BLaER1 treated with 17β-estradiol and CSF1 and Interleukin-3, amounts not matched to agents 10 nM and 100 nM (cell line): ENCODE measurements around the gene LRRC45.
A peak's percentile ranks its signal among the peaks of the same experiment; 100 is the strongest.

Source experiments
- H3K27ac ChIP-seq, 11 experiments: shearing (Covaris generic); formaldehyde crosslinking; 2 replicates each; pipeline ENCODE4 v1.8.1; 2022
- H3K27me3 ChIP-seq, 11 experiments: shearing (Covaris generic); formaldehyde crosslinking; 2 replicates each; pipeline ENCODE4 v1.8.1; 2022
- H3K36me3 ChIP-seq, 11 experiments: shearing (Covaris generic); formaldehyde crosslinking; 2 replicates each; pipeline ENCODE4 v1.8.1; 2022
- H3K4me1 ChIP-seq, 10 experiments: shearing (Covaris generic); formaldehyde crosslinking; 2 replicates each; pipeline ENCODE4 v1.8.1; 2022
- H3K4me2 ChIP-seq, 11 experiments: shearing (Covaris generic); formaldehyde crosslinking; 2 replicates each; pipeline ENCODE4 v1.8.1; 2022
- H3K4me3 ChIP-seq, 10 experiments: shearing (Covaris generic); formaldehyde crosslinking; 2 replicates each; pipeline ENCODE4 v1.8.1; 2022
- H3K9ac ChIP-seq, 11 experiments: shearing (Covaris generic); formaldehyde crosslinking; 2 replicates each; pipeline ENCODE4 v1.8.1; 2022
- H3K9me3 ChIP-seq, 11 experiments: shearing (Covaris generic); formaldehyde crosslinking; replicated peaks in 1 of 11; 2 replicates each; pipeline ENCODE4 v1.8.1; 2022
- H4K20me1 ChIP-seq, 11 experiments: shearing (Covaris generic); formaldehyde crosslinking; 2 replicates each; pipeline ENCODE4 v1.8.1; 2022
- Cebpa-rat ChIP-seq, 11 experiments: shearing (Covaris generic); IDR thresholded peaks; 2 replicates each; pipeline ENCODE4 v1.8.1; 2022

The LRRC45 gene

DNA sequence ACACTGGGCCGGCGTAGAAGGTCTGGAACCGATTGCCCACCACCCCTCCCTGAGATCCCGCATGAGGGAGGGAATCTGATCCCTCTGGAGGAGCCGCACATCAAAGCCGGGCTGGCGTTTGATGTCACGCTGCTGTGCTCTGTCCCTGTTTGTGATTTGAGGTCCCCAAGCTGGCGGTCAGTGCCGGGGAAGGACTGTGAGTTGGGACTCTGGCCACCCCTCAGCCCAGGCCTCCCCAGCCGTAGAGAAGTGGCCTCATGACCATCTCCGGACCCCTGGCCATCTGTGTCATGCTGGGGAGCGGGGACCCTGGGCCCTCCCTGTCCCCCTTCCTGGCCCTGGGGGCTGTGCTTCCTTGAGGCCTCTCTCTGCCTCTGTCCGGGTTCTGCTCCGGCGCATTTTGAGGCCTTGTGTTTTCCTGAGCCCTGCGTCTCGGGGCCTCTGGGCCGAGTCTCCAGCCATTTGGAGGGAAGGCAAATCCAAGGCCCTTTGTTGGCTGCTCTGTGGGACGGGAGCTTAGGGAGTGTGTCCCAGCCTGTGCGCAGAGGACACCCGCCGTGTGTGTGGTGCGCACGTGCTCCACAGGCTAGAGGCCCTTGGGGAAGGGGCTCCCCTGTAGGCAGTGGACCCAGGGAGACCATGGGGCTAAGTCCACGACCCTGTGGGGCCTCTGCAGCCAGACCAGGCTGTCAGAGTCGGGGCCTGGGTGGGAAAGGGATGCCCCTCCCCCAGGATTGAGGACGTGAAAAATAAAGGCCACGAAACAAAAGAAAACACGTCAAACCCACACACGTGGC is 30.6 kb upstream of the LRRC45 start:
- TF ChIP-seq Cebpa-rat (IDR thresholded peaks at IDR 0.05): no peak
- H3K4me3 ChIP-seq: no peak overlapping the region
- H3K27me3 ChIP-seq: peaks cover 0 to 6% (median 0%) of the 10 kb centered on the region in 11 experiments; a peak in 1 of 22 replicates
- H3K4me2 ChIP-seq: peak overlapping the region in 7 of 11 experiments; percentile 17 to 53 (median 24); a peak in 8 of 22 replicates
- H3K9me3 ChIP-seq: peaks cover 0 to 13% (median 5%) of the 10 kb centered on the region in 11 experiments; a peak in 8 of 22 replicates
- peaks cover 27 to 92% (median 66%) of the 10 kb centered on the region in 11 experiments; a peak in 20 of 22 replicates for H4K20me1 ChIP-seq
- H3K27ac ChIP-seq: no peak overlapping the region
- peaks cover 0 to 36% (median 16%) of the 10 kb centered on the region in 10 experiments; a peak in 11 of 20 replicates for H3K4me1 ChIP-seq
- H3K36me3 ChIP-seq: peaks cover 0 to 56% (median 20%) of the 10 kb centered on the region in 11 experiments; a peak in 15 of 22 replicates
- no peak overlapping the region for H3K9ac ChIP-seq

DNA sequence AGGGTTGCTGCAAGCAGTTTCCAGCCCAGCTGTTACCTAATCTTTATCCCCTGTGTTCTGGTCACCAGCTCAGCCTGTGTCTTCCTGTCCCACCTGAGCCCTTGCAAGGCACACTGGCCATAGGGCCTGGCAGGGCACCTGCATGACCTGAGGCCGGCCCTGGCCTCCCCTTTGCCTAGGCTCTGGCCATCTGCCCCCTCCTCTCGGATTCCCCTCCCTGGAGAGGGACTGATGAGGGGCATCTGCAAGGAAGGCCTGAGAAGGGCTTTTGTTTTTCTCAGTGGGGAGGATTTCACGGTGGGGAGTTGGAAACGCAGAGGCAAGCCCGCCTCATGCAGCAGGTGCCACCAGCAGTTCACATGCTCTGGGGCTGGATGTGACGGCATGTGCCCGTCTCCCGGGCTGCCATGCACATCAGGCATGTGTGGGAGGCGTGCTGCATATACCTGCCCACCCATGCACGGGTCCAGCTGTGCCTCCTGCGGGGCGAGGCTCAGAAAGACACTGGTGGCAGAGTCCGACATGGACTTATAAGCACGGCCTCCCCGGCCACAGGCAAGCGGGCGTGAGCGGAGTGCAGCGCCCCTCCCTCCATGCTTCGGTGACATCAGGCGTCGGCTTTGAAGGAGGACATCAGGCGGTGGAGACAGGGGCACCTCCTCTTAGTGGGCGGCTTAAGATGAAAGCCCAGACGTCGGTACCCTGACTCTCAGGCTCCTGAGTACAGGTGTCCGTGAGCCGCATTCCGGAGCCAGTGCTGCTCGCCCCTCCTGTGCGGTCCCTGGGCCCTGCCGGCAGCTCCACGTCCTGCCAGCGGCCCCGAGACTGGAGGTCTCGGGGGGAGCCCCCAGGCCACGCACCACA is 29.1 kb upstream of the LRRC45 start:
- Histone ChIP-seq H3K9ac (peak overlapping the region in 1 of 11 experiments; percentile 9; a peak in 1 of 22 replicates), H3K4me2 (peak overlapping the region in 5 of 11 experiments; percentile 13 to 46 (median 31); a peak in 6 of 22 replicates), H3K27ac (no peak overlapping the region), H3K4me3 (no peak overlapping the region), H3K4me1 (peaks cover 0 to 39% (median 25%) of the 10 kb centered on the region in 10 experiments; a peak in 16 of 20 replicates), H3K9me3 (peaks cover 0 to 13% (median 5%) of the 10 kb centered on the region in 11 experiments; a peak in 8 of 22 replicates), H3K27me3 (peaks cover 0 to 6% (median 0%) of the 10 kb centered on the region in 11 experiments; a peak in 1 of 22 replicates), H4K20me1 (peaks cover 30 to 91% (median 69%) of the 10 kb centered on the region in 11 experiments; a peak in 20 of 22 replicates), H3K36me3 (peaks cover 0 to 53% (median 20%) of the 10 kb centered on the region in 11 experiments; a peak in 15 of 22 replicates)
- TF ChIP-seq Cebpa-rat (IDR thresholded peaks at IDR 0.05): no peak

DNA sequence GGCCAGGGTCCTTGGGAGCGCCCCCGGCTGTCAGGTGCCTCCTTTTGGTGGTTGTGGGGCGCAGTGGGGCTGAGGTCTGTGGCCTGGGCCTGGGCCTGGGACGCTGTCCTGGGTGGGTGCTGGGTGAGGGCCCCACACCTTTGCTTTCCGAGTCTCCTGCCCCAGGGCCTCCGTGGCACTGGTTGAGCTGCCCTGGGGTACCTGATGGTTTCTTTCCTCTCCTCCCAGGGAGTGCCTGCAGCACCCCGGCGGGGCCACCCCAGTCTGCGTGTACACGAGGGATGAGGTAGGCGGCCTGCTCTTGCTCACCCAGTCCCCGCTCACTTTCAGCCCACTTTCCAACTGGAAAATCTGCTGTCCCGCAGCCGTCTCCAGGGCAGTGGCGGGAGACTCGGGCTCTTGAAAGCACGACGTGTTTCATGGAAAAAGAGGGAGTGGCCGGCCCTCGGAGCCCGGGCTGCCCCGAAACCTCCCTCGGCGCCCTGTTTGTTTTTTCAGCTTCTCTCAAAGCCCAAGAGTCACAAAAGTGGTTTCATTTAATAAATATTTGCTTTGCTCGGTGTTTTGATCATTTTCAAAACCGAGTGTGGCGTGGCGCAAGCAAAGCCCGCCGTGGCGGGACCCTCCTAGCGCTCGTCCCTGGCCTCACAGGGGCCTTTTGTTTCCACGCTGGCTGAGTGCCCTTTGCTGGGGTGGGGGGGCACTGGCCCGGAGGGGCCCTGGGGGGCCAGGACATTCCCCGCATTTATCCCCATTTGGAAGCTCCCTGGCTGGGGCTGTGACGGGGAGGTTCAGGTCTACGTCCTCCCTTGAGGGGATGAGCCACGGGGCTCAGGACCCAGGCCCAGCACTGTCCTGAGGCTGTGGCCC is 28.3 kb upstream of the LRRC45 start:
- Histone ChIP-seq H4K20me1 (peaks cover 33 to 91% (median 68%) of the 10 kb centered on the region in 11 experiments; a peak in 21 of 22 replicates), H3K36me3 (peaks cover 0 to 44% (median 20%) of the 10 kb centered on the region in 11 experiments; a peak in 15 of 22 replicates), H3K9me3 (peaks cover 0 to 13% (median 5%) of the 10 kb centered on the region in 11 experiments; a peak in 8 of 22 replicates), H3K27ac (no peak overlapping the region), H3K27me3 (peaks cover 0 to 7% (median 0%) of the 10 kb centered on the region in 11 experiments; a peak in 7 of 22 replicates), H3K4me2 (0 out of 22 replicates have a peak overlapping the region, but pooled peaks of 1 of the 11 experiments have one; percentile 46), H3K4me3 (no peak overlapping the region), H3K9ac (0 out of 22 replicates have a peak overlapping the region, but pooled peaks of 1 of the 11 experiments have one; percentile 23), H3K4me1 (peaks cover under 1 to 48% (median 33%) of the 10 kb centered on the region in 10 experiments; a peak in 18 of 20 replicates)
- TF ChIP-seq Cebpa-rat (IDR thresholded peaks at IDR 0.05): no peak

DNA sequence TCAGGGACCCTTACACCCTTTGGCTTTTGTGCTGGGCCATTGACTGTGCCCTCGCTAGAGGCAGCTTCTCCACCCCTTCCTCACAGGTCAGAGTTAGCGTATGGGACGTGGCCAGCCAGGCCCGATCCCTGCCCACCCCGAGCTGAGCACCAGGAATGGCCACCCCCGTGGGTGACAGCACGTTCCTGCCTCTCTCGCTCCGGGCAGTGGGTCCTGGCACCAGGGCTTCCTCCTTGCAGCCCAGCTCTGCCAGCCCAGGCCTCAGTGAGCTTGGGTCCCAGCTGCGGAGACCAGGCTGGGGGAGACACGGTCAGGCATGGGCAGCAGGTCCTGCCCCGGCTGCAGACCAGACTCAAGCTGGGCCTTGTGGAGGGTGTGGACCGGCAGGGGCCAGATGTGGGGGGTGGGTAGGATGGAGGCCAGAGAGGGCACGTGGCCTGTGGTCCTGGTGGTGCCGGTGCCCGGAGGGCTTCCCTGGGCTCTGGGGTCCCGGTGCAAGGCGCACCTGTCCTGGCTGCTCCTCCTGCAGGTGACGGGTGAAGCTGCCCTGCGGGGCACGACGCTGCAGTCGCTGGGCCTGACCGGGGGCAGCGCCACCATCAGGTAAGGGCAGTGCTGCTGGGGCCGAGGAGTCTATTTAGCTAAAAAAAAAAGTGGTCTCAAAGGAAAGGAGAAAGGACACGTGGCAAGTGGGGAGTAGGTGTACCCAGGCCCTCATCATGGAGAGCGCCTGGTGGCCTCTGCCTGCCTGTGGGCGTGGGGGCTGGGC is 27.5 kb upstream of the LRRC45 start:
- TF ChIP-seq Cebpa-rat (IDR thresholded peaks at IDR 0.05): no peak
- peaks cover 0 to 15% (median 0%) of the 10 kb centered on the region in 11 experiments; a peak in 10 of 22 replicates for H3K27me3 ChIP-seq
- peaks cover 0 to 37% (median 17%) of the 10 kb centered on the region in 11 experiments; a peak in 13 of 22 replicates for H3K36me3 ChIP-seq
- H3K27ac ChIP-seq: no peak overlapping the region
- H3K4me1 ChIP-seq: peaks cover 9 to 56% (median 41%) of the 10 kb centered on the region in 10 experiments
- H4K20me1 ChIP-seq: peaks cover 42 to 91% (median 71%) of the 10 kb centered on the region in 11 experiments; a peak in 21 of 22 replicates
- H3K4me2 ChIP-seq: no peak overlapping the region
- peaks cover 0 to 6% (median 1%) of the 10 kb centered on the region in 11 experiments; a peak in 7 of 22 replicates for H3K9me3 ChIP-seq
- no peak overlapping the region for H3K4me3 ChIP-seq
- H3K9ac ChIP-seq: no peak overlapping the region

DNA sequence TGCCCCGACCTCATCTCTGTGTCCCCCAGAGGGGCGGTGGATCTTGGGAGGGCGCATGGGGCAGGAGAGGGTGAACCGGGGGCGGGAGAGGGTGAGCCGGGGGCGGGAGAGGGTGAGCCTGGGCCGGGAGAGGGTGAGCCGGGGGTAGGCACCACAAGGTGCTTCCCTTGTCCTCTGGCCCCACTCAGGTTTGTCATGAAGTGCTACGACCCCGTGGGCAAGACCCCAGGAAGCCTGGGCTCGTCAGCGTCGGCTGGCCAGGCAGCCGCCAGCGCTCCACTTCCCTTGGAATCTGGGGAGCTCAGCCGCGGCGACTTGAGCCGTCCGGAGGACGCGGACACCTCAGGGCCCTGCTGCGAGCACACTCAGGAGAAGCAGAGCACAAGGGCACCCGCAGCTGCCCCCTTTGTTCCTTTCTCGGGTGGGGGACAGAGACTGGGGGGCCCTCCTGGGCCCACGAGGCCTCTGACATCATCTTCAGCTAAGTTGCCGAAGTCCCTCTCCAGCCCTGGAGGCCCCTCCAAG is 26.8 kb upstream of the LRRC45 start:
- Histone ChIP-seq H3K27me3 (peaks cover 0 to 22% (median 0%) of the 10 kb centered on the region in 11 experiments; a peak in 12 of 22 replicates), H3K27ac (no peak overlapping the region), H3K36me3 (peaks cover 0 to 31% (median 10%) of the 10 kb centered on the region in 11 experiments; a peak in 10 of 22 replicates), H4K20me1 (peaks cover 48 to 91% (median 71%) of the 10 kb centered on the region in 11 experiments; a peak in 21 of 22 replicates), H3K9me3 (no peaks in the 10 kb centered on the region), H3K4me3 (no peak overlapping the region), H3K9ac (no peak overlapping the region), H3K4me2 (no peak overlapping the region), H3K4me1 (peaks cover 15 to 61% (median 48%) of the 10 kb centered on the region in 10 experiments)
- TF ChIP-seq Cebpa-rat (IDR thresholded peaks at IDR 0.05): no peak

DNA sequence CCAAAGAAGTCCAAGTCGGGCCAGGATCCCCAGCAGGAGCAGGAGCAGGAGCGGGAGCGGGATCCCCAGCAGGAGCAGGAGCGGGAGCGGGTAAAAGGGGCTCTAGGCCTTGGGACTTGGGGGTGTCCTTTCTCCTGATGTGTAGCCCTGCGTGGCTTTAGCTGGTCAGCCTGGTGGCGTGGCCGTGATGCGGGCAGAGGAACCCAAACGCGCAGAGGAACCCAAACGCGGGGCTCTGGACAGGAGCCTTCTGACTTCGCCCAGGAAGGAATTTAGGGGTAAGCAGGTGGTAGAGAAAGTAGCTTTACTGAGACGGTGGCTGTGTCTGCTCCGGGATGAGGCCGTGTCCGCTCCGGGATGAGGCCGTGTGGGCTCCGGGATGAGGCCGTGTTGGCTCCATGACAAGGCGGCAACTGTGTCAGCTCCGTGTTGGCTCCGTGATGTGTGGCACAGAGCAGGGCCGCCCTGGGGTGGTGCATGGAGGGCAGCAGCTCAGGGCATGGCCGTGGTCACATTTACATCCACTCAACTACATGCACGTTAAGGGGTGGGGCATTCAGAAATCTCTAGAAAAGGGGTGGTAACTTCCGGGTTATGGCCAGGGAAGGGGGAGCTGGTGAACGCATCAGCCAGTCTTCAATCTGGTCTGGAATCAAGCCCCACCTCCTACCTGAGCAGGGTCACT is 26.2 kb upstream of the LRRC45 start:
- peaks cover 19 to 62% (median 52%) of the 10 kb centered on the region in 10 experiments for H3K4me1 ChIP-seq
- H3K27ac ChIP-seq: no peak overlapping the region
- peaks cover 48 to 91% (median 70%) of the 10 kb centered on the region in 11 experiments; a peak in 21 of 22 replicates for H4K20me1 ChIP-seq
- H3K4me3 ChIP-seq: no peak overlapping the region
- H3K9me3 ChIP-seq: no peaks in the 10 kb centered on the region
- H3K9ac ChIP-seq: no peak overlapping the region
- no peak for TF ChIP-seq Cebpa-rat (IDR thresholded peaks at IDR 0.05)
- H3K36me3 ChIP-seq: peaks cover 0 to 28% (median 8%) of the 10 kb centered on the region in 11 experiments; a peak in 10 of 22 replicates
- H3K4me2 ChIP-seq: no peak overlapping the region
- peaks cover 0 to 28% (median 0%) of the 10 kb centered on the region in 11 experiments; a peak in 12 of 22 replicates for H3K27me3 ChIP-seq
